Fibroblast of pulmonary artery (primary cell): ENCODE results near the gene PHC2.

Source experiments
- DNase-seq: peaks from one replicate; pipeline ENCODE4 v3.0.0-alpha.2; 2010; ENCODE audit warnings: low read depth
- H3K4me3 ChIP-seq: replicated peaks from 2 replicates; pipeline ENCODE4 v1.5.1; 2011; ENCODE audit warnings: low read depth, mild to moderate bottlenecking, control low read depth, low read length, moderate library complexity
- TF ChIP-seq, protein P1 (sequence below): IDR thresholded peaks from 2 replicates; pipeline ENCODE4 v1.5.1; 2011; ENCODE audit warnings: mild to moderate bottlenecking, control low read depth, low read length, inconsistent platforms; ENCODE audit errors: missing control alignments

Gene PHC2

DNA sequence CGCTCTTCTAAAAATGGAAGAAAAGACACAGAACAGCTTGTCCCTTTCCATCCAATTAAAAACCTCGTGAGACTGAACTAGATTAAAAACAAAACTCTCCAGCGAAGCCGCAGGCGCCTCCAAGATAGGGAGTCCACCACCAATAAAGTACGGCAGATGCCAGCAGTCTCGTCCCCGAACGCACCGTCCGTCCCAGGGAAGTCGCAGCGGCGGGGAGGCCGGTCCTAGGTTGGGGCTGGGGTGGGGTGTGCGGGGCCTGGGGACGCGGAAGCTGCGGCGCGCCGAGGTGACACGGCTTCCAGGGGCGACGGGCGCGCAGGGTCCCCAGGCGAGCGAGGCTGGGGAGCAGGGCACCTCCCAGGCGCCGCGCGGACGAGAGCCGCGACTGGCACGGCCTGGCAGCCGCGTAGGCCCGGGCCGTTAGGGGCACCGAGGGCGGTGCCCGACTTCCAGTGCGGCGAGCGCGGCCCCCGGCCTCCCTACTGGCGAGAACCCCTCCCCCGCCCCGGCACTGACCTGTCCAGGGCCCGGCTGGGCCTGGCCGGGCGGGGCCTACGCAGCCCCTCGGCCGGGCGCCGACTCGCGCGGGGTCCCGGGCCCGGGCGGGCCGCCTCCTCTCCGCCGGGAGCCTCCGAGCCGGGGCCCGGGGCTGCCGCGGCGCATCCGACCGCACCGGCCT is 81.7 kb downstream of the PHC2 start:
- peak; percentile 42 for DNase-seq
- H3K4me3 ChIP-seq, result peak overlapping the region; percentile 93
- TF ChIP-seq, protein P1, sequence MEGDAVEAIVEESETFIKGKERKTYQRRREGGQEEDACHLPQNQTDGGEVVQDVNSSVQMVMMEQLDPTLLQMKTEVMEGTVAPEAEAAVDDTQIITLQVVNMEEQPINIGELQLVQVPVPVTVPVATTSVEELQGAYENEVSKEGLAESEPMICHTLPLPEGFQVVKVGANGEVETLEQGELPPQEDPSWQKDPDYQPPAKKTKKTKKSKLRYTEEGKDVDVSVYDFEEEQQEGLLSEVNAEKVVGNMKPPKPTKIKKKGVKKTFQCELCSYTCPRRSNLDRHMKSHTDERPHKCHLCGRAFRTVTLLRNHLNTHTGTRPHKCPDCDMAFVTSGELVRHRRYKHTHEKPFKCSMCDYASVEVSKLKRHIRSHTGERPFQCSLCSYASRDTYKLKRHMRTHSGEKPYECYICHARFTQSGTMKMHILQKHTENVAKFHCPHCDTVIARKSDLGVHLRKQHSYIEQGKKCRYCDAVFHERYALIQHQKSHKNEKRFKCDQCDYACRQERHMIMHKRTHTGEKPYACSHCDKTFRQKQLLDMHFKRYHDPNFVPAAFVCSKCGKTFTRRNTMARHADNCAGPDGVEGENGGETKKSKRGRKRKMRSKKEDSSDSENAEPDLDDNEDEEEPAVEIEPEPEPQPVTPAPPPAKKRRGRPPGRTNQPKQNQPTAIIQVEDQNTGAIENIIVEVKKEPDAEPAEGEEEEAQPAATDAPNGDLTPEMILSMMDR, result no peak

DNA sequence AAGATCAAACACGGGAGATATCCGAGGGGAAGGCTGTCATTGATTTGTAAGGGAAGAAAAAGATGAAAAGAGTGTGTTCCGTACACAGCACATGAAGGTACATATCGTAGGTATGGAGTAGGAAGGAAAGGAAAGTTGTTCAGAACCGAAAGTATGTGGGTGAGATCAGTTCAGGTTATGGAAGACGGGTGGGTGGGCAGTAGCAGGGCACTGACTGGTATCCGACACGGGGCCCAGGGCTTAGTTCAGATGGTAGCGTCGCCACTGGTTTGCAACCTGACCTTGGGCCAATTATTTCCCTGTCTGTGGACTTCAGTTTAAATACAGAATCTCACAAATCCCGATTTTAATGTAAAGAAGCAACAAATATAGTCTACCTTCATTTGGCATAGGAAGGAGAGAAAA is 82.2 kb downstream of the PHC2 start:
- TF ChIP-seq, protein P1, result no peak
- peak overlapping the region; percentile 93 for H3K4me3 ChIP-seq
- no peak for DNase-seq

DNA sequence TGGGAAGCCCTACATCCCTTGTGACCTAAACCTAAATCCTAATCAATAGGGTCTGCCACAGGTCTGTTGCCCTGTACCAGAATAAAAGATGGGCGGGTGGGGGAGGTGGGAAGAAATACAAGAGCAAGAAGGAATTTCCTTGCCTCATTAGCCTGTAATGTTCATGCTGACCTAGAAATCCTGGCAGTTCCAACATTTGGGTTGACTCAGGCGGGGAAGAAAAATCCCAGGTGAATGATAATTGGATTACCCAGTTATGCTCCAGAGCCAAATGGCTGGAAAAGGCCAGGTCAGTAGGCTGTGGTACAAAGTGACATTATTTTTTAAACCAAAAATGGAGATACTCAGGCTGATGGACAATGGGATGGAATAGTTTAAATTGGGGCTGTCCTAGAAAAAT is 82.7 kb downstream of the PHC2 start:
- H3K4me3 ChIP-seq, result peak overlapping the region; percentile 93
- TF ChIP-seq, protein P1, result no peak
- peak; percentile 46 for DNase-seq

DNA sequence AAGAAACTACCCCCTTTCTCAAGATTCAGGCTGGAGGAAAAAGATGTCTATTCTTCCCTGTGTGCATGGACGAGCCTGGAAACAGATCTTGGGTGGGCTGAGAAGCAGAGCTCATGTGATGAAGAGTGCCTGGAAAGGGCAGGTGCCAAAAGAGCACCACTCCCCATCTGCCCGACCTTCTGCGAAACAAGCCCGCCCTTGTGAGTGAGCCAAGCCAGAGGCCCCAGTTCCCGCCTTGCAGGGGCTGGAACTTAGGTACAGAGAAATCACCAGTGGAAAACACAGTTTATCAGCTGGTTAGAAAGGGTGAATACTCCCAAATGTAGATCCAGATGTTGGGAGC is 83.3 kb downstream of the PHC2 start:
- DNase-seq, result peak; percentile 68
- TF ChIP-seq, protein P1, result no peak
- H3K4me3 ChIP-seq, result peak overlapping the region; percentile 93

DNA sequence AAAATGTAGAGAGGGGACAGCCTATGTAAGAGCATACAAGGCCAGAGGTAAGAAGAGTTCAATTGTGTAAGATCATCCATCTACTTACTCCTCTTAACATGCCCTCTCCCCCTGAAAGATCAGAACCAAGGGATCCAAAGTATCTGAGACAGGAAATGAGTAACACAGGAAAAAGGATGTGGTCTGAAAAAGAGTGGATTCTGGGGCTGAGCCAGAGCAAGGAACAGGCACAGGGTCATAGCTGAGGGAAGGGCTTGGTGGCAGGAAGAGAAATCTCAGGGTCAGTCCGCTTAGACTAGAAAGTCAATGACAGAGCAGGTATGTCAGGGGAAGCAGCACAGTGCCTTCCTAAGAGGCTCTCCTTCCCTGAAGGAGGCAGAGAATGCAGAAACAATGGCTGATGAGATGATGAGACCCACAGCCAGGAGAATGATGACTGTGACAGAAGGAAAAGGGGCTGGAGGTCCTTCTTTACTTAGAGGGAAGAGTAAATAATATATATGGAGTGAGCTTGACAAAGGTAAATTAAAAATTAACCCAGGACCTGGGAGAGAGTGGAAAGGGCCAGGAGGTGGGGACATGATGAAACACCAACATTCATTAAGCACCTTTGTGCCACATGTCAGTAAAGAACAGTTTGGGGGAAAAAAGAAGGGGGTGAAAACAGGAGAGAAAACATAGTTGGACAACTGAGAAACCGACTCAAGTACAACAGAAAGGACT is 83.8 kb downstream of the PHC2 start:
- peak overlapping the region; percentile 93 for H3K4me3 ChIP-seq
- peak; percentile 93 for DNase-seq
- TF ChIP-seq, protein P1, result no peak

DNA sequence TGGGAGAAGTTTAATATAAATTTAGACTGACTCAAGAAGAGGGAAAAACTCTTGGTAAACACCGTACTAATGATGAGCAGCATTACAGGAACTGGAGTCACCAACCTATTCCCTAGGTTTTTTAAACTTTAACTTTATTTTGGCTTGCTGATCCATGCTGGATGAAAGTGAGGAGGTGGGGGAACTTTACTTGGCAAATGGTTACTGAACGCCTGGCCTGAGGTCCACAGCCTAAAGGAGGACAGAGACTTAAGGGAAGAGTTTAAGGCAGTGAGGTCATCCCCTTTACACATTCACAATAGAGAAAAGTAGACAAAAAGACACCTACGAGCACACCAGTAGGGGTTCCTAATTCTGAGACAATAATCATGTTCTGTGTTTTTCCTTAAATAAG is 84.4 kb downstream of the PHC2 start:
- DNase-seq, result no peak
- H3K4me3 ChIP-seq, result peak overlapping the region; percentile 93
- TF ChIP-seq, protein P1, result no peak
